DND-41 (cell line): ENCODE data around the gene STIMATE.

Experiments
- ATAC-seq: fragments of 200-7000 bp; cut with Tn5 transposase; 3 replicates; pipeline ENCODE4 v1.9.1; 2021; ENCODE audit warnings: low read depth; ENCODE audit not compliant: insufficient read depth
- DNase-seq: peaks from one replicate; pipeline ENCODE4 v3.0.0-alpha.2; 2020
- H2AFZ ChIP-seq: 2 replicates; pipeline ENCODE4 v1.6.0; 2012; ENCODE audit warnings: low read depth, low read length
- H3K27ac ChIP-seq: 2 replicates; pipeline ENCODE4 v1.5.1; 2012; ENCODE audit warnings: low read length, inconsistent platforms
- H3K27me3 ChIP-seq: fragments of 200-600 bp; sonication (generic); 2 replicates; pipeline ENCODE4 v1.6.0; 2012; ENCODE audit warnings: low read length, mild to moderate bottlenecking, inconsistent platforms; ENCODE audit not compliant: insufficient read depth, poor library complexity
- H3K36me3 ChIP-seq: 2 replicates; pipeline ENCODE4 v1.5.1; 2012; ENCODE audit warnings: low read length, inconsistent platforms; ENCODE audit not compliant: insufficient read depth
- H3K4me1 ChIP-seq: 2 replicates; pipeline ENCODE4 v1.5.1; 2012; ENCODE audit warnings: mild to moderate bottlenecking, low read length; ENCODE audit not compliant: insufficient read depth
- H3K4me2 ChIP-seq: 2 replicates; pipeline ENCODE4 v1.6.0; 2012; ENCODE audit warnings: mild to moderate bottlenecking, moderate library complexity, low read length, inconsistent platforms; ENCODE audit not compliant: insufficient read depth
- H3K4me3 ChIP-seq, 2 experiments: fragments of 200-600 bp in 1 of 2; shearing (Covaris generic) in 1 of 2; 2 replicates each; pipeline ENCODE4 v1.5.1; 2012 to 2016; ENCODE audit warnings: inconsistent platforms in 2 of 2, low read length in 2 of 2, mild to moderate bottlenecking in 2 of 2, low read depth in 1 of 2, moderate library complexity in 1 of 2
- H3K79me2 ChIP-seq: 2 replicates; pipeline ENCODE4 v1.6.0; 2012; ENCODE audit warnings: low read length, inconsistent platforms; ENCODE audit not compliant: insufficient read depth
- H3K9ac ChIP-seq: 2 replicates; pipeline ENCODE4 v1.6.0; 2012; ENCODE audit warnings: low read depth, mild to moderate bottlenecking, inconsistent platforms, low read length, moderate library complexity
- H3K9me3 ChIP-seq: 2 replicates; pipeline ENCODE4 v1.5.1; 2012; ENCODE audit warnings: low read length, moderate library complexity, mild to moderate bottlenecking, inconsistent platforms; ENCODE audit not compliant: insufficient read depth, severe bottlenecking
- H4K20me1 ChIP-seq: 2 replicates; pipeline ENCODE4 v1.6.0; 2012; ENCODE audit warnings: low read length; ENCODE audit not compliant: insufficient read depth
- CTCF ChIP-seq: IDR thresholded peaks from 2 replicates; pipeline ENCODE4 v1.5.1; 2012; ENCODE audit warnings: borderline replicate concordance, low read length, moderate library complexity, mild to moderate bottlenecking; ENCODE audit not compliant: poor library complexity, severe bottlenecking; ENCODE audit errors: extremely low read depth
- EZH2 ChIP-seq: IDR thresholded peaks from 3 replicates; pipeline ENCODE4 v1.6.1; 2012; ENCODE audit warnings: borderline replicate concordance, low read depth, mild to moderate bottlenecking, moderate library complexity, low read length, inconsistent platforms; ENCODE audit not compliant: severe bottlenecking

STIMATE gene

GRCh38 chr3:52789746-52790040, 107.7 kb downstream of the STIMATE start:
- Histone ChIP-seq H3K4me3 (no peak overlapping the region), H3K4me1 (no peaks in the 10 kb centered on the region), H4K20me1 (no peaks in the 10 kb centered on the region), H3K9me3 (no peaks in the 10 kb centered on the region), H3K4me2 (no peak overlapping the region), H2AFZ (no peak overlapping the region), H3K79me2 (no peaks in the 10 kb centered on the region), H3K27ac (no peak overlapping the region), H3K36me3 (no peaks in the 10 kb centered on the region), H3K9ac (no peak overlapping the region), H3K27me3 (no peaks in the 10 kb centered on the region)
- ATAC-seq (0 out of 3 replicates have a peak, but pooled peaks have one; percentile 22), DNase-seq (no peak)
- TF ChIP-seq EZH2 (no peak), CTCF (no peak)

GRCh38 chr3:52788890-52789745, 108.2 kb downstream of the STIMATE start:
- no peaks in the 10 kb centered on the region for H3K4me1 ChIP-seq
- H2AFZ ChIP-seq = no peak overlapping the region
- H3K9ac ChIP-seq = no peak overlapping the region
- no peak overlapping the region for H3K4me2 ChIP-seq
- no peaks in the 10 kb centered on the region for H3K9me3 ChIP-seq
- DNase-seq (no peak), ATAC-seq (no peak)
- H3K27ac ChIP-seq = no peak overlapping the region
- H4K20me1 ChIP-seq = no peaks in the 10 kb centered on the region
- no peak overlapping the region for H3K4me3 ChIP-seq
- no peaks in the 10 kb centered on the region for H3K27me3 ChIP-seq
- H3K36me3 ChIP-seq = no peaks in the 10 kb centered on the region
- TF ChIP-seq EZH2 (no peak), CTCF (no peak)
- H3K79me2 ChIP-seq = no peaks in the 10 kb centered on the region

- Histone ChIP-seq H3K9me3 (no peaks in the 10 kb centered on the region), H3K27me3 (no peaks in the 10 kb centered on the region), H3K4me3 (no peak overlapping the region), H3K9ac (no peak overlapping the region), H2AFZ (no peak overlapping the region), H3K27ac (no peak overlapping the region), H3K79me2 (no peaks in the 10 kb centered on the region), H3K36me3 (no peaks in the 10 kb centered on the region), H3K4me1 (no peaks in the 10 kb centered on the region), H4K20me1 (no peaks in the 10 kb centered on the region), H3K4me2 (no peak overlapping the region)
- TF ChIP-seq CTCF (no peak), EZH2 (no peak)
- ATAC-seq = no peak
- no peak for DNase-seq
Measured at GRCh38 chr3:52787672-52788625, 109.4 kb downstream of the STIMATE start.
